ENCODE data around the gene PAX4.
A peak's percentile ranks its signal among the peaks of the same experiment; 100 is the strongest.

The PAX4 gene

DNA sequence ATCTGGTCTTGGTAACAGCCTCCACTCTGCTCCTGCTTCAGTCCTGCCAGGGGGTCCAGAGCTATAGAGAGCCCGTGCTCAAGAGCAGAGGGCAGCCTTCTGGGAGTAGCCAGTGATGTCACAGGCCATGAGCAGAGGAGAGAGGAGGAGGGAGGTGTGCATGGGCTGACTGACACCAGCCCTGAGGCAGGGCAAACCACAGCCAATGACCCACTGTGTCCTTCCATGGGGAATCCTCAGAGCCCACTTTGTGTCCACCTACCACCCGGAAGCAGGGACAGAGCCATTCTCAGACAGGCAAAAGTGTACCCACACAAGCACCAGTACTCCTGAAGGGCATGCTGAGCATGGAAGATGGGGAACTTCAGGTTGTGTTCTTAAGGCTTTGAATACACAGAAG lies at the start of gene PAX4:
Gene PAX4, minus strand, starts transcription at position 101 of the 400 bp plus-strand sequence. CDS start 2,214 bp downstream, outside the sequence.
- no peak for DNase-seq (ENCODE audit: low read depth)

- DNase-seq (ENCODE audit: low read depth), result peak; percentile 97
Observed at GRCh38 chr7:127667017-127667670, 49.2 kb upstream of the PAX4 start.

GRCh38 chr7:127666602-127667001 lies 48.7 kb upstream of the PAX4 start:
- DNase-seq (ENCODE audit: low read depth), result peak; percentile 55

- peak; percentile 24 for DNase-seq (ENCODE audit: low read depth)
Observed at GRCh38 chr7:127665922-127666321, 48.0 kb upstream of the PAX4 start.

DNA sequence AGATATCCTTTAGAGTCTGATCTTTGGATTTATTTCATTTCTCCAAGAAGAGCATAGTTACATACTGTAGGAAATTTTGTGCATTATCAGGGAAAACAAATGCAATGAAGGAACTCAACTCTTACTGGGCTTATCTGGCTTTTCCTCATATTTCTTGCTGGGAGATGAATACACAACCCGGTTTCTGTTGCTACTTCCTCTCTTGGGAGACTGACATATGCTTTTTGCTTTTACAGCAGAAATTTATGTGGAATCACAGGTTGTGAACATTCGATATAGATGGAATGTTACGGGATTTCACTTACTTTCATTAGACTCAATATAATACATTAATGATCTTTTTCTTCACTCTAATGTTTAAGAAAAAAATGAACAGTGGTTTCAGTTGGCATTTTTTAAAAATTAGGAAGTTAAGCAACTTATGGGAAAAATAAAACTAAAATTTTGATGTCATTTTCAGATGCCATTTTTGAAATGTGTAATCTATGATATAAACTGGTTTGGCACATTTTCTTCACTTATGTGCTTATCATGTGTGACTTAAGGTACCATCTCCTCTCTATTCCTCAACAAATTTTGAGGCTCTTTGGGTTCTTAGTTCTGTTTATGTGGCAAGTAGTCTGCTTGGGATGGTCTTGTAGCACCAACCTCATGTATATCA lies 41.2 kb upstream of the PAX4 start:
- DNase-seq (ENCODE audit: low read depth), result no peak

GRCh38 chr7:127657500-127657899 lies 39.6 kb upstream of the PAX4 start:
- no peak for DNase-seq (ENCODE audit: low read depth)

GRCh38 chr7:127655720-127656119 lies 37.8 kb upstream of the PAX4 start:
- no peak for DNase-seq (ENCODE audit: low read depth)

DNA sequence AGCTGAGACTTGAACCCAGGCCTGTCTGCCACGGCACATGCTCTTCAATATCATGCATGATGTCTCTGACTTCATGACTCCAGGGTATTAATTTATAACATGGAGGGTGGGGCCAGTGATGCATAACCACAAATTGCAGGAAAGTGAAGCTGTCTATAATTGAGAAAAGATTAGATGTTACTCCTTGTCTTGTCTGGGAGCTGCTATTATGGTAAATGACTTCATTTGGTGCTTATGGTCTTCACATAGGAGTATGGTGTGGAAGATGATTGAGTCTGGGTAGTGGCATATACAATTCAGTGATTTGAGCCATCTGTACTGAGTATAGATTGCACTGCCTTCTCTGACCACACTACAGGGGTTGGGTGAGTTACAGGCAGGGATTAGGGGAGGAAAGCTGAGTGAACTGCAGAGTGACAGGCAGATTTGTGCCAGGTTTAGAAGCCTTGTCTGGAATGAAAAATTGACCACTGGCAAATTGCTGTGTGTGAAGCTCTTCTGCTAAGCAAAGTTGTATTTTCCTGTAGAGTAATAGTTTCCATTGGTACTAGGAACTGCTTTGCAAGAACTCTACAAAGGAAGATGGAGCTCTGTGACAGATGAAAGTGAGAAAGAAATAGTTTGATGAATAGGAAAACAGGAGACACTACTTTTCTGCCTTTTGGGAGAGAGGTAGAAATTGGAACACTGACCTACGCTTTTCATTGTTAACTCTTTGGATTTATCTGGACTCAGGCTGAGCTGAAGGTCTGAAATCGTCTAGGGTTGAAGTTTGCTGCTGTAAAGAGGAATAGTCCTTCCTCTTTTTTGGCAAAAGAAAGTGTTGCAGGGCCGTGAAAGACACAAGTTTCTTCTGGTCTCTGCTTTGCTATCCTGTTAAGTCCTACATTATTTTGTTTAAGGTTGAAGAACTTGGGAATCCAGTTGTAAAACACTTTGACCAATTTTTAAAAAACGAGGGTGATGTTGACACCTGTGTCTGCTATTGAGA lies 36.8 kb upstream of the PAX4 start:
- peak; percentile 25 for DNase-seq (ENCODE audit: low read depth)

DNA sequence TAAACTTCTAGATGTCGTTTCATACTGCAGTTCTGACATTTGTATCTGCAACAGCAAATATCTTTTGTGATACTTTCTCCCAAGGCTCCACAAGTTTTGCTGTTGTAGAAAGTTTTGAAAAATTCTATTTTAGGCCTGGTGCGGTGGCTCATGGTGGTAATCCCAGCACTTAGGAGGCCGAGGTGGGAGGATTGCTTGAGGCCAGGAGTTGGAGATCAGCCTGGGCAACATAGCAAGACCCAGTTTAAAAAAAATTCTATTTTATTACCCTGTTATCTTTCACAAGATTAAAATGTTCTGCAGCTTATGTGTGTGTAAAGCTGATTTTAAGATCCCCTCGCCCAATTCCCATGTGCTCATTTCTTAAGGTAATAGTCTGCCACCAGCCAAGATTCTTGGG lies 35.5 kb upstream of the PAX4 start:
- no peak for DNase-seq (ENCODE audit: low read depth)

- peak; percentile 65 for DNase-seq (ENCODE audit: low read depth)
Observed at GRCh38 chr7:127652333-127653248, 34.6 kb upstream of the PAX4 start.

DNA sequence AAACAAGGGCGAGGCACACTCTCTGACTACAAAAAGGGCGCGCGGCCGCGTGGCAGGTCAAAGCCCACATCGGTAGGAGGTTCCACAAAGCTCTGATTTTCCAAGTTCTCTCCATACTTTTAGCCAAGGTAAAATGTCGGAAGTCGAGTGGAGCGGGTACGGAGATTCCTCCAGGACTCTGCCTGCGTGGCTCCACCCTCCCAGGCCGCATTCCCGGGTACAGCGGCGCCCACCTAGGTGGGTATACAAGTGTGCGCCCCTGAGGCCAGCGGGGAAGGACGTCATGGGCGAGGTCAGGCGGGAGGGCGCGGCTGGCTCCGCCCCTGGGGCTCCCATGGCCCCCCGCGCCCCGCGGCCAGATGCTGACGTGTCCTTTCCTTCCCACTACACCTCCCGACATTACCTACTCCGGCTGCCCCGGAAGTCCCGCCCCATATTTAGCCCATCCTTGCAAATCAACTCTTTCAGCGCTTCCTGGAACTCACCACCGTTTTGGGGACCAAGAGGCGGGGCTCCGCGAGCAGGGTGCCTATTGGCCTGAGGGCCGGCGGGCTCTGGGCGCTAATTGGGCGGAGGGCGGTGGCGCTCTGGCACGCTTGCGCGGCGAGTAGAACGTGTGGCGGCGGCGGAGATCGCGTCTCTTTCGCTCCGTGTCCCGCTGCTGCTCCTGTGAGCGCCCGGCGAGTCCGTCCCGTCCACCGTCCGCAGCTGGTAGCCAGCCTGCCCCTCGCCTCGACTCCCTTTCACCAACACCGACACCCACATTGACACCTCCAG lies 33.8 kb upstream of the PAX4 start, which contains the start of gene SND1:
Gene SND1, plus strand, starts transcription at position 639 of the 777 bp plus-strand sequence. CDS start 180 bp downstream, outside the sequence.
- DNase-seq (ENCODE audit: low read depth), result peak; percentile 99

DNA sequence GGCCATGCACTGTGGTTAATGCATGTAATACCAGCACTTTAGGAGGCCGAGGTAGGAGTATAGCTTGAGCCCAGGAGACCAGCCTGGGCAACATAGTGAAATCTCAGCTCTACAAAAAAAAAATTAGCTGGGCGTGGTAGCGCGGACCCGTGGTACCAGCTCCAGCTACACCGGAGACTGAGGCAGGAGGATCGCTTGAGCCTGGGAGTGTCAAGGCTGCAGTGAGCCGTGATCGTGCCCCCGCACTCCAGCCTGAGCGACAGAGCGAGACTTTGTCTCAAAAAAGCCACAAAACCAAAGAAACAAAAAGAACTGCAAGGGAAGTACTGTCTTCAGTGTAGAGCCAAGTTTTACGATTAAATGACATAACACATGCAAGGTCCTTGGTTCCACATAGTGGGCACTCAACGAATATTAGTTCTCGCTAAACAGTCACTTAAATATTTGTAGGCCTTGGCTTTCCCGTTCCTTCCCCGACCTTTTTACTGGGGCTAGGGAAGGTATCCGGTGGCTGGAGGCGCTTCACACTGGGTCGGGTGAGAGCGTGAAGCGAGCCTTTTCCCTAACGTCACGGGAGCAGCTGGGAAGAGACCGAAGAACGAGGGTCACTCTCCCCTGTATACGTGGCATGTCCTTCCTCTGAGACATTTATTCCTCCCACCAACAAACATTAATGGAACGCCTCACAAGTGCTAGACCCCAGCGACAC lies 33.1 kb upstream of the PAX4 start:
- no peak for DNase-seq (ENCODE audit: low read depth)

GRCh38 chr7:127648986-127649385 lies 31.0 kb upstream of the PAX4 start:
- no peak for DNase-seq (ENCODE audit: low read depth)

DNA sequence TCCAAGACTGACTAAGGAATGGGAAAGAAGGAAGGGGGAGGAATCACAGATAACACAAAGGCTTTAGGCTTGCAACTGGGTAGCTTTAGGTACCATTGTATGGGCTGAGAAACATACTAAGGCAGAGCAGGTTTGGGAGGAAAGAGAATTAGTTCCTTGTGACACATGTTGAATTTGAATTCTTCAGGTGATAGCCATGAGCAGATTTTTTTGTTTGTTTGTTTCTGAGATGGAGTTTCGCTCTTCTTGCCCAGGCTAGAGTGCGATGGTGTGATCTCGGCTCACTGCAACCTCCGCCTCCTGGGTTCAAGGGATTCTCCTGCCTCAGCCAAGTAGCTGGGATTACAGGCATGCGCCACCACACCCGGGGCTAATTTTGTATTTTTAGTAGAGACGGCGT lies 29.7 kb upstream of the PAX4 start:
- DNase-seq (ENCODE audit: low read depth), result no peak

GRCh38 chr7:127644484-127644883 lies 26.5 kb upstream of the PAX4 start:
- DNase-seq (ENCODE audit: low read depth), result no peak

DNA sequence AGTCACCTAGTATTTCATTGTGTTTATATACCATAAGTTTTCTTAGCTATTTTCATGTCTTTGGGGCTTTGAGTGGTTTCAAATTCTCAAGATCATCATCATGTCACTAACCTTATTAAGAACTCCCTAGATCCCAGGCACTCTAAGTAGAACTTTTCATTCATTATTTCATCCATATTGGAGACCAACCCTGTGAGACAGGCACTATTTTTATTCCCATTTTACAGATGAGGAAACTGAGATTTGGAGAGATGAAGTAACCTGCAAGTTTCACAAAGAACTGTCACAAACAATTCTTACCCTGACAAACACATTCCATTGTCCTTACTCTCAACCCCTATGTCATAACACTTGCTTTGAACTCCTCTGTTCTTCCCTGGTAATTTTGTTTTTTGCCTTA lies 20.3 kb upstream of the PAX4 start:
- DNase-seq (ENCODE audit: low read depth), result no peak

GRCh38 chr7:127635659-127636285 lies 17.8 kb upstream of the PAX4 start:
- DNase-seq (ENCODE audit: low read depth), result no peak

- DNase-seq (ENCODE audit: low read depth), result peak; percentile 65
Observed at GRCh38 chr7:127632276-127632910, 14.5 kb upstream of the PAX4 start.

DNA sequence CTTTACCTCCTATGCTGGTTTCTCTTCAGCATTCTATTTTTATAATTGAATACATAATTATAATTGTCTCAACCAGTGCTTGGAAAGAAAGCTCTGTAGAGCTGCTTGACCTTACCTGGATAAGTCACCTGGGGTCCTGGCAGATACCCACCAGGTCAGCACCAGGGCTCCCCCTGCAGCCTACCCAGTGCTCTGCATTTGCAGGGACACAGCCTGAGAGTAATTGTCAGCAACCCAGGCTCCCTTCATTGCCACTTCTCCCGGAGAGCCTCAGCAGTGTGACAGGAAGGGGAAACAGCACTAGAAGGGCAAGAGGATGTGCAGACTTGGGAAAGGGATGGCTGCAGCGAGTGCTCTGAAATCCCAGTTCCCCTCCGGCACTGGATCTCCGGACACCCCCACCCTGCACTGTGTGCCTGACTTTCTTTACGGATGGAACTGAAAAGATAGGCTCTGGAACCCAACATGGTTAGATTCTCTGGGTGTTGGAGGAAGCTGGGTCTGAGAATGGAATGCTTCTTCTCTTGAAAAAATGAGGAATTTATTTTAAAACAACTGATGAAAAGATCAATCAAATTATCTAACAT lies 11.4 kb upstream of the PAX4 start:
- peak; percentile 18 for DNase-seq (ENCODE audit: low read depth)
